AG04450 (cell line): ENCODE measurements around the gene SPDYE3. TPM values are rescaled to one million over a fixed set of nuclear protein-coding genes. Genes with fewer than 3 reads are reported as not detected.
"Not testable (repeated sequence)": the region's sequence is repeated elsewhere in the genome, so short reads cannot be mapped to it uniquely, and the experiment has no call there.

ENCODE experiments used
- CTCF ChIA-PET: fragments of 300-600, 350-600 bp; formaldehyde crosslinking; extraction: SDS; loops from one replicate; lab custom pipeline; 2022; ENCODE audit warnings: antibody characterized with exemption, inconsistent platforms; lab: Charles Lee
- POLR2A ChIA-PET: fragments of 350-600 bp; formaldehyde crosslinking; extraction: SDS; loops from one replicate; lab custom pipeline; 2021; ENCODE audit warnings: antibody characterized with exemption, inconsistent platforms; lab: Yijun Ruan, JAX
- DNase-seq: peaks from one replicate; pipeline ENCODE4 v3.0.0-alpha.2; 2011; ENCODE audit warnings: low read depth, low spot score
- H3K27ac ChIP-seq: one replicate; pipeline ENCODE4 v1.5.1; 2012; ENCODE audit warnings: low read depth, low read length, control low read depth
- H3K27me3 ChIP-seq: one replicate; pipeline ENCODE4 v1.6.0; 2012; ENCODE audit warnings: low read length; ENCODE audit not compliant: control insufficient read depth, insufficient read depth
- H3K4me3 ChIP-seq: 2 replicates; pipeline ENCODE4 v1.5.1; 2011; ENCODE audit warnings: mild to moderate bottlenecking, low read depth, low read length, control low read depth
- H3K9me3 ChIP-seq: 2 replicates; pipeline ENCODE4 v1.5.1; 2012; ENCODE audit warnings: low read length; ENCODE audit not compliant: control insufficient read depth, insufficient read depth
- CTCF ChIP-seq: IDR thresholded peaks from 2 replicates; pipeline ENCODE4 v1.5.1; 2011; ENCODE audit warnings: low read depth, low read length, control low read depth, inconsistent platforms
- polyA plus RNA-seq: library from polyadenylated mRNA; depleted of rRNA; stranded (reverse); fragments of >200 nt; gene quantifications from 2 replicates; pipeline ENCODE4 v1.2.3, GENCODE V29; 2011

SPDYE3 gene
- polyA plus RNA-seq, 1 experiment = not detected

- no peak overlapping the region for H3K27ac ChIP-seq
- H3K4me3 ChIP-seq = no peak overlapping the region
- ChIA-PET POLR2A (no interaction called here), CTCF (interaction anchor here (0.7 kb wide), 2 partner anchors 136 to 139 kb away, joined by 3 read pairs; no protein-coding TSS in a partner anchor)
- no peak for DNase-seq
- H3K27me3 ChIP-seq = no peaks in the 10 kb centered on the region
- no peak for TF ChIP-seq CTCF
- no peaks in the 10 kb centered on the region for H3K9me3 ChIP-seq
These were observed 39.9 kb upstream of the SPDYE3 start for GRCh38 chr7:100267648-100268047.

- H3K4me3 ChIP-seq, H3K27ac ChIP-seq, H3K9me3 ChIP-seq, POLR2A ChIA-PET, H3K27me3 ChIP-seq, DNase-seq: not testable (repeated sequence)
- CTCF ChIA-PET = interaction anchor here (0.6 kb wide), 2 partner anchors 86 to 137 kb away, joined by 3 read pairs; no protein-coding TSS in a partner anchor
These were observed 38.6 kb upstream of the SPDYE3 start for GRCh38 chr7:100268882-100269281.

GRCh38 chr7:100269306-100270045 lies 38.0 kb upstream of the SPDYE3 start:
- H3K9me3 ChIP-seq, H3K27me3 ChIP-seq, POLR2A ChIA-PET, H3K27ac ChIP-seq, H3K4me3 ChIP-seq, DNase-seq: not testable (repeated sequence)
- CTCF ChIA-PET = interaction anchor here (0.6 kb wide), 1 partner anchor 86 kb away, joined by 3 read pairs; no protein-coding TSS in a partner anchor

- H3K27me3 ChIP-seq, H3K27ac ChIP-seq, CTCF ChIA-PET, POLR2A ChIA-PET, H3K9me3 ChIP-seq, DNase-seq: not testable (repeated sequence)
- peak overlapping the region; percentile 69 for H3K4me3 ChIP-seq
These were observed 37.2 kb upstream of the SPDYE3 start for GRCh38 chr7:100270046-100270918.

- H3K4me3 ChIP-seq = peak overlapping the region; percentile 69
- H3K27me3 ChIP-seq, CTCF ChIA-PET, DNase-seq, H3K9me3 ChIP-seq, POLR2A ChIA-PET, H3K27ac ChIP-seq: not testable (repeated sequence)
These were observed 36.4 kb upstream of the SPDYE3 start for GRCh38 chr7:100270941-100271593.

- TF ChIP-seq CTCF = peak; percentile 23; the same call in 1 of the 2 replicates
- Histone ChIP-seq H3K27me3 (no peaks in the 10 kb centered on the region), H3K9me3 (no peaks in the 10 kb centered on the region), H3K27ac (no peak overlapping the region), H3K4me3 (peak overlapping the region; percentile 69)
- peak; percentile 87 for DNase-seq
- POLR2A ChIA-PET = interaction anchor here (0.6 to 1.1 kb wide), 3 partner anchors 16 to 157 kb away, joined by 3 to 5 read pairs (median 3); partner anchors contain the start of gene ZCWPW1
- CTCF ChIA-PET = interaction anchor here (0.6 kb wide), 1 partner anchor 9 kb away, joined by 3 read pairs; no protein-coding TSS in a partner anchor
These were observed 35.6 kb upstream of the SPDYE3 start for GRCh38 chr7:100271716-100272537.

GRCh38 chr7:100272538-100272902 lies 35.0 kb upstream of the SPDYE3 start:
- peak overlapping the region; percentile 69 for H3K4me3 ChIP-seq
- POLR2A ChIA-PET = interaction anchor here (0.6 to 1.1 kb wide), 3 partner anchors 17 to 156 kb away, joined by 3 to 5 read pairs (median 3); partner anchors contain the start of gene ZCWPW1
- CTCF ChIA-PET = interaction anchor here (0.6 kb wide), 1 partner anchor 9 kb away, joined by 3 read pairs; no protein-coding TSS in a partner anchor
- not testable (repeated sequence) for H3K9me3 ChIP-seq, H3K27me3 ChIP-seq, H3K27ac ChIP-seq, DNase-seq
